Spleen (tissue), 11 donors: ENCODE measurements around the gene MSI2. TPM values are rescaled to one million over a fixed set of nuclear protein-coding genes. Genes with fewer than 3 reads are reported as not detected.
"Not testable (repeated sequence)": the region's sequence is repeated elsewhere in the genome, so short reads cannot be mapped to it uniquely, and the experiment has no call there.

Source experiments
- DNase-seq: peaks from one replicate; pipeline ENCODE4 v3.0.0-alpha.2; 2020
- H3K27ac ChIP-seq, 8 donors: fragments of 200-600 bp; sonication (generic) in 7 of 8; 1 replicate in 4 of 8; 2 replicates in 4 of 8; pipeline versions ENCODE4 v1.5.0 to v1.8.0; 2016 to 2021; ENCODE audit warnings: inconsistent platforms in 4 of 8, mild to moderate bottlenecking in 4 of 8, moderate library complexity in 1 of 8
- H3K27me3 ChIP-seq, 7 donors: fragments of 200-600 bp; sonication (generic) in 6 of 7; replicated peaks in 1 of 7; 1 replicate in 4 of 7; 2 replicates in 3 of 7; pipeline versions ENCODE4 v1.5.0 to v1.8.0; 2016 to 2021; ENCODE audit warnings: inconsistent platforms in 3 of 7, mild to moderate bottlenecking in 1 of 7
- H3K36me3 ChIP-seq, 6 donors: fragments of 200-600 bp; sonication (generic) in 5 of 6; 1 replicate in 4 of 6; 2 replicates in 2 of 6; pipeline versions ENCODE4 v1.5.0 to v1.8.0; 2016 to 2021; ENCODE audit warnings: inconsistent platforms in 2 of 6
- H3K4me1 ChIP-seq, 6 donors: fragments of 200-600 bp; sonication (generic) in 5 of 6; 1 replicate in 3 of 6; 2 replicates in 3 of 6; pipeline versions ENCODE4 v1.5.0 to v1.8.0; 2016 to 2021; ENCODE audit warnings: inconsistent platforms in 3 of 6
- H3K4me3 ChIP-seq, 8 donors: fragments of 200-600 bp; sonication (generic) in 7 of 8; 1 replicate in 4 of 8; 2 replicates in 4 of 8; pipeline versions ENCODE4 v1.5.0 to v1.8.0; 2016 to 2021; ENCODE audit warnings: inconsistent platforms in 4 of 8, mild to moderate bottlenecking in 4 of 8, moderate library complexity in 2 of 8
- H3K9me3 ChIP-seq, 8 donors: fragments of 200-600 bp; sonication (generic) in 7 of 8; 1 replicate in 4 of 8; 2 replicates in 4 of 8; pipeline versions ENCODE4 v1.5.0 to v1.8.0; 2016 to 2021; ENCODE audit warnings: inconsistent platforms in 4 of 8
- POLR2A ChIP-seq, 3 donors: fragments of 450-650 bp; IDR thresholded peaks; one replicate each; pipeline ENCODE4 v1.5.1; 2017; ENCODE audit warnings: antibody characterized with exemption in 3 of 3, mild to moderate bottlenecking in 1 of 3
- POLR2AphosphoS5 ChIP-seq, 3 donors: sonication (generic); formaldehyde crosslinking; IDR thresholded peaks; one replicate each; pipeline ENCODE4 v1.5.1; 2017; ENCODE audit warnings: antibody characterized with exemption in 3 of 3
- WGBS, 5 donors: extraction: QIAGEN DNeasy Blood & Tissue Kit in 3 of 5; methylation state at CpG; one replicate each; pipeline versions ENCODE4 v1.1.5 to v1.1.7; 2013 to 2018; 5-methylcytosine and 5-hydroxymethylcytosine counted together
- intact Hi-C: fragments of 100-400 bp; cut with DNase I; formaldehyde crosslinking; loops from one replicate; pipeline ENCODE4 v1.15.0; 2023; ENCODE audit warnings: low total_unique reads
- polyA plus RNA-seq, 3 donors: library from polyadenylated mRNA; stranded (reverse); fragments of 200-250 nt; gene quantifications; one replicate each; pipeline ENCODE4 v1.2.1, GENCODE V29; 2013
- total RNA-seq, 7 donors: library from RNA; depleted of rRNA in 3 of 7; stranded (reverse); fragments of >200 nt in 3 of 7; fragmentation: NEBNext Ultra II Directional in 4 of 7; extraction: Animal tissue kit (Norgen Biotek cat#: 25700) in 4 of 7; gene quantifications; one replicate each; pipeline versions ENCODE4 v1.1.0 to v1.2.1, GENCODE V29; 2016 to 2021
- TF ChIP-seq, protein P1 (sequence below), 11 experiments: fragments of 200-600 bp in 7 of 11; fragments of 450-650 bp in 4 of 11; sonication (generic) in 4 of 11; IDR thresholded peaks in 8 of 11; conservative IDR thresholded peaks in 3 of 11; 1 replicate in 7 of 11; 2 replicates in 4 of 11; pipeline versions ENCODE4 v1.4.0 to v1.8.0; 2016 to 2021; ENCODE audit warnings: antibody characterized with exemption in 11 of 11, inconsistent platforms in 4 of 11, mild to moderate bottlenecking in 1 of 11
- donor health status: healthy with polysubstance abuse.
- donor health status: DM: no; HTN: no; CAD: no; lungs with moderate emphysema.
- donor health status: DM: no; HTN: no; CAD: no.
- donor health status: Bipolar disorder and iron deficiency.
- donor health status: healthy.
- donor health status: DM: no; HTN: no; CAD: no.
- donor health status: DM: yes; HTN: yes; CAD: no.

MSI2 gene
- total and polyA plus RNA-seq, 10 donors, result 9.8 to 131 (median 64.7) TPM

DNA sequence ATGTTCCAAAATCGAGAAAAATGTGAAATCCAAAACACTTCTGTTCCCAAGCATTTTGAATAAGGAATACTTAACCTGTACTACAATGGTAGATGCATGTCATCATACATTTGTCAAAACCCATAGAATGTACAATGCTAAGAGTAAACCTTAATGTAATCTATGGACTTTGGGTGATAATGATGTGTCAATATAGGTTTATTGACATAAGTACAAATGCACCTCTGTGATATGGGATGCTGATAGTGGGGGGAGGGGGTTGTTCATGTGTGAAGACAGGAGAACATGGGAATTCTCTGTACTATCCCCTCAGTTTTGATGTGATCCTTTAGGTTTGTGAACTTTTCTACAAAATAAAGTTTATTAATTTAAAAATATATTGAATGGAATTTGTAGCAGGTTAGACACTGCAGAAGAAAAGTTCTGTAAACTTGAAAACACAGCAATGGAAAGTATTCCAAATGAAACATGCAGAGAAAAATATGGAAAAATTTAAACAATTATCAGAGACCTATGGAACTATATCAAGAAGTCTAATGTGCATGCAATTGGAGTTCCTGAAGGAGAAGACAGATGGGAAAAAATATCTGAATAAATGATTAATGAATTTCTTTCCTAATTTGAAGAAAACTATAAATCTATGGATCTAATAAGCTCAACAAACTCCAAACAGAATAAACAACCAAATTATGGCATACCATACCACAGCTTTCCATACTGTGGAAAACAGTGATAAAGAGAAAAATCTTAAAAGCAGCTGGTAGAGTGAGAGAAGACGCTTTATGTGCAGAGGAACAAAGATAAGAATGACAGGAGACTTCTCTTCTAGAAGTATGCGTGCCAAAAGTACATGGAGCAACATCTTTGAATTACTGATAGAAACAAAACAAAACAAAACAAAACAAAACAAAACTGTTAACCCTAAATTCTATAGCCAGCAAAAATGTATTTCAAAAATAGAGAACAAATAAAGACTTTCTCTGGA, 34.7 kb upstream of the MSI2 start:
- no peaks in the 10 kb centered on the region for H3K4me1 ChIP-seq
- TF ChIP-seq POLR2A (IDR thresholded peaks at IDR 0.05) (no peak), POLR2AphosphoS5 (IDR thresholded peaks at IDR 0.05) (no peak)
- TF ChIP-seq, protein P1, sequence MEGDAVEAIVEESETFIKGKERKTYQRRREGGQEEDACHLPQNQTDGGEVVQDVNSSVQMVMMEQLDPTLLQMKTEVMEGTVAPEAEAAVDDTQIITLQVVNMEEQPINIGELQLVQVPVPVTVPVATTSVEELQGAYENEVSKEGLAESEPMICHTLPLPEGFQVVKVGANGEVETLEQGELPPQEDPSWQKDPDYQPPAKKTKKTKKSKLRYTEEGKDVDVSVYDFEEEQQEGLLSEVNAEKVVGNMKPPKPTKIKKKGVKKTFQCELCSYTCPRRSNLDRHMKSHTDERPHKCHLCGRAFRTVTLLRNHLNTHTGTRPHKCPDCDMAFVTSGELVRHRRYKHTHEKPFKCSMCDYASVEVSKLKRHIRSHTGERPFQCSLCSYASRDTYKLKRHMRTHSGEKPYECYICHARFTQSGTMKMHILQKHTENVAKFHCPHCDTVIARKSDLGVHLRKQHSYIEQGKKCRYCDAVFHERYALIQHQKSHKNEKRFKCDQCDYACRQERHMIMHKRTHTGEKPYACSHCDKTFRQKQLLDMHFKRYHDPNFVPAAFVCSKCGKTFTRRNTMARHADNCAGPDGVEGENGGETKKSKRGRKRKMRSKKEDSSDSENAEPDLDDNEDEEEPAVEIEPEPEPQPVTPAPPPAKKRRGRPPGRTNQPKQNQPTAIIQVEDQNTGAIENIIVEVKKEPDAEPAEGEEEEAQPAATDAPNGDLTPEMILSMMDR (IDR thresholded peaks at IDR 0.05 in 8 of 11, conservative IDR thresholded peaks at IDR 0.05 in 3 of 11), result no peak
- peaks cover 0 to 4% (median 0%) of the 10 kb centered on the region in 7 donors for H3K27me3 ChIP-seq
- no peak overlapping the region for H3K4me3 ChIP-seq
- 77 to 90% (median 86%) methylated on average over 3 of the region's 3 CpGs for WGBS, 5 donors
- no peak for DNase-seq
- intact Hi-C loops, result no loop called here
- H3K36me3 ChIP-seq, result no peaks in the 10 kb centered on the region
- H3K9me3 ChIP-seq, result peaks cover 0 to 38% (median 30%) of the 10 kb centered on the region in 8 donors
- H3K27ac ChIP-seq, result no peak overlapping the region

DNA sequence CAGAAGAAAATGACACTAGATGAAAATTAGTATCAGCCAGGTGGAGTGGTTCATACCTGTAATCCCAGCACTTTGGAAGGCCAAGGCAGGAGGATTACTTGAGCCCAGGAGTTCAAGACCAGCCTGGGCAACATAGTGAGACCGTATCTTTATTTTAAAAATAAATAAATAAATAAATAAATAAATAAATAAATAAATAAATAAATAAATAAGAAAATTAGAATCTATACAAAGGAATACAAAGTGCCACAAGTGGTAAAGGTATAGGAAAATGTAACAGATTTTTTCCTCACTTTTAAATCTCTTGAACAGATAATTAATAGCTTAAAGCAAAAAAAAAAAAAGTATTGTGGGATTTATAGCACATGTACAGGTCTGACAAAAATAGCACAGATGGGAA, 33.9 kb upstream of the MSI2 start:
- H3K27me3 ChIP-seq, H3K27ac ChIP-seq, DNase-seq, intact Hi-C loops, H3K4me1 ChIP-seq, H3K4me3 ChIP-seq, H3K36me3 ChIP-seq: not testable (repeated sequence)
- WGBS, 5 donors, result 78 to 97% (median 89%) methylated on average over 1 of the region's 1 CpG
- peaks cover 0 to 38% (median 30%) of the 10 kb centered on the region in 8 donors for H3K9me3 ChIP-seq

DNA sequence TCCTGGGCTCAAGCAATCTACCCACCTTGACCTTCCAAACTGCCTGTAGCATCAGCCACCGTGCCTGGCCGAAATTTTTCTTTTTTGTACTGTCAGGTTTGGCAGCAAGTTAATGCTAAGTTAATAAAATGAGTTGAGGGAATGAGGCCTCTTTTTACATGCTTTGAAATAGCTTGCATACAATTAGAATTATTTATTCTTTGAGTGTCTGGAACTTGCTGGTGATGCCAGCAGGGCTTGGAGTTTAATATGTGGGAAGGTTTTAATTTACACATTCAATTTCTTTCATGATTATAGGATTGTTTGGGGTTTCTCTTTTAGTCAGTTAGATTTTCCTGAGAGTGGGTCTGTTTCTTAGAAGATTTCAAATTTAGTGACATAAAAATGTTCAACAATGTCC, 31.2 kb upstream of the MSI2 start:
- Histone ChIP-seq H3K36me3 (no peaks in the 10 kb centered on the region), H3K9me3 (peaks cover 0 to 38% (median 30%) of the 10 kb centered on the region in 8 donors), H3K27ac (no peak overlapping the region), H3K4me3 (no peak overlapping the region), H3K27me3 (no peaks in the 10 kb centered on the region), H3K4me1 (no peaks in the 10 kb centered on the region)
- 83 to 97% (median 91%) methylated on average over 2 of the region's 2 CpGs for WGBS, 5 donors
- TF ChIP-seq, protein P1 (IDR thresholded peaks at IDR 0.05 in 8 of 11, conservative IDR thresholded peaks at IDR 0.05 in 3 of 11), result no peak
- TF ChIP-seq POLR2AphosphoS5 (IDR thresholded peaks at IDR 0.05), result no peak
- no peak for TF ChIP-seq POLR2A (IDR thresholded peaks at IDR 0.05)
- intact Hi-C loops, result no loop called here
- no peak for DNase-seq

DNA sequence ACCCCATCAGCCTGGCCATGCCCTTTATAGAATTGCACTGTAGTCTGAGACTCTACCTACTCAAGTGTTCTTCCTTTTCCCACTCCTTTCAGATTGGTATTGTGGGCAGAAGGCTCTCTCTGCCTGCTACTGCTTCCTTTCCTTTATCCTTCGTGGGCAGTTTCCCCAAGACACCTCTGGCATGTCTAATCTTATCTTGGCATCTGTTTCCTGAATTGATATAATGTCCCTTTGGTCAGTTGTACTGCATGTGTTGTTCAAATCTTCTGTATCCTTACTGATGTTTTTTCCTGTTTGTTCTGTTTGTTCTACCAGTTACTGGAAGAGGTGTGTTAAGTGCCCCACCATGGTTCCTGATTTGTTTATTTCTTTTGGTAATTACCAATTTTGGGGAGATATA, 29.5 kb upstream of the MSI2 start:
- Histone ChIP-seq H3K9me3 (peaks cover 0 to 26% (median 21%) of the 10 kb centered on the region in 8 donors), H3K4me1 (no peaks in the 10 kb centered on the region), H3K36me3 (no peaks in the 10 kb centered on the region), H3K27ac (peak overlapping the region in 5 of 8 donors; percentile 6 to 51 (median 29)), H3K4me3 (no peak overlapping the region), H3K27me3 (no peaks in the 10 kb centered on the region)
- intact Hi-C loops, result no loop called here
- TF ChIP-seq POLR2A (IDR thresholded peaks at IDR 0.05) (no peak), POLR2AphosphoS5 (IDR thresholded peaks at IDR 0.05) (peak in 1 of 3 donors; percentile 69)
- DNase-seq, result no peak
- WGBS, 5 donors, result 11 to 29% (median 22%) methylated on average over 1 of the region's 1 CpG

DNA sequence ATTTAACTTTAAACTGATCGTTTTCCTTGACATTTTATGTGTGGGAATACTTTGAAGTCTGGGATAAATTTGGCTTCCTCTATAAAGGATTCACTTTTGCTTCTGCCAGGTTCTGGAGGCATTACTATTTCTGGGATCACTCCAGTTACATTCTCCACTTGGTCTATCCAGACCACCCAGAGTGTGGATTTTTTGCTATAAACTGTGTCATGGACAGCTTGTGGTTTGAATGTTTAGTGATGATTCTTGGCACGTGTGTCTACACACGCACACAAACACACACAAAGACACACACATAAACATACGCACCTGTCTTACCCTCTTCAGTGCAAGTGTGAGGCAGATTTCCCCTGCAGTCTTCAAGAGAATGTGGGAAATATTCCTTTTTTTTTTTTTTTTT, 27.4 kb upstream of the MSI2 start:
- WGBS, 5 donors, result 69 to 91% (median 85%) methylated on average over 4 of the region's 4 CpGs
- TF ChIP-seq POLR2A (IDR thresholded peaks at IDR 0.05), result no peak
- TF ChIP-seq, protein P1 (IDR thresholded peaks at IDR 0.05 in 8 of 11, conservative IDR thresholded peaks at IDR 0.05 in 3 of 11), result no peak
- TF ChIP-seq POLR2AphosphoS5 (IDR thresholded peaks at IDR 0.05), result no peak

More for the DNA sequence above, 27.4 kb upstream of the MSI2 start:
- intact Hi-C loops, result no loop called here
- no peak for DNase-seq
- Histone ChIP-seq H3K4me1 (no peaks in the 10 kb centered on the region), H3K9me3 (peaks cover 0 to 5% (median 2%) of the 10 kb centered on the region in 8 donors), H3K27ac (no peak overlapping the region), H3K27me3 (peaks cover 0 to 9% (median 0%) of the 10 kb centered on the region in 7 donors), H3K4me3 (no peak overlapping the region), H3K36me3 (no peaks in the 10 kb centered on the region)
